Measurements from ENCODE around the gene ZNF66.
"Not testable (repeated sequence)": the region's sequence is repeated elsewhere in the genome, so short reads cannot be mapped to it uniquely, and the experiment has no call there.

ZNF66 gene

GRCh38 chr19:20776083-20777076 lies at the start of gene ZNF66:
ZNF66 (plus strand) TSS chr19:20776304; CDS start chr19:20776448, 144 bp downstream.
- H3K36me3 ChIP-seq (ENCODE audit: control insufficient read depth, insufficient read depth, low read length): no peaks in the 10 kb centered on the region
- no peaks in the 10 kb centered on the region for H3K9me3 ChIP-seq (ENCODE audit: control insufficient read depth, low read length)
- TF ChIP-seq CTCF (IDR thresholded peaks at IDR 0.05): no peak
- H3K4me2 ChIP-seq (ENCODE audit: low read length): peak within 1 kb of the TSS; percentile 94
- no peak within 1 kb of the TSS for H3K9ac ChIP-seq
- H3K4me3 ChIP-seq (ENCODE audit: low read depth, low read length): peak within 1 kb of the TSS; percentile 89
- H3K4me1 ChIP-seq: no peaks in the 10 kb centered on the region
- H3K27me3 ChIP-seq (ENCODE audit: control insufficient read depth, insufficient read depth, low read length): no peaks in the 10 kb centered on the region
- H3K79me2 ChIP-seq: no peaks in the 10 kb centered on the region
- no peak within 1 kb of the TSS for H3K27ac ChIP-seq
- peak within 1 kb of the TSS; percentile 85 for H2AFZ ChIP-seq

DNA sequence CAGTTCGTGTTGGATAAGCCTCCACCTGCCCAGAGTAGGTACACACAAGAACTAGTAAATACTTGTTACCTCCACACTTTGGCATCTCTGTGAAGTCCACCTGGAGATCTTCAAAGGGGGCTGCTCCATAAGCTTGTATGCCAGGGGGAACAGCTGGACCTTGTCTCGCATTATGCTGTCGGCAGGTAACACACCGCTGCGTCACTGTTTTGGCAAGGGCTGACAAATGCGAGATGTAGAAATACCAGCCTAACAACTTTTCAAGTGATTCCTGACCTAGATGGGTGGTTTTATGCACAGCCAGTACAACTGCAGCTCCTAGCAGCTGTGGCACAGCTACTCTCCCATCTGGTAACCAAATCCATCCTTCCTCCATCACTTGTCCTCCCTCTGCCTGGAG lies 25.9 kb upstream of the ZNF66 start:
- not testable (repeated sequence) for H3K9me3 ChIP-seq (ENCODE audit: control insufficient read depth, low read length); H3K4me1 ChIP-seq; H3K9ac ChIP-seq; H3K79me2 ChIP-seq; H3K27me3 ChIP-seq (ENCODE audit: control insufficient read depth, insufficient read depth, low read length); H2AFZ ChIP-seq; H3K27ac ChIP-seq; H3K4me2 ChIP-seq (ENCODE audit: low read length); H3K36me3 ChIP-seq (ENCODE audit: control insufficient read depth, insufficient read depth, low read length)
- peak overlapping the region; percentile 34 for H3K4me3 ChIP-seq (ENCODE audit: low read depth, low read length)

- H3K27me3 ChIP-seq (ENCODE audit: control insufficient read depth, insufficient read depth, low read length); H3K4me1 ChIP-seq; H3K79me2 ChIP-seq; H3K9ac ChIP-seq; H2AFZ ChIP-seq; H3K27ac ChIP-seq; H3K9me3 ChIP-seq (ENCODE audit: control insufficient read depth, low read length); H3K36me3 ChIP-seq (ENCODE audit: control insufficient read depth, insufficient read depth, low read length); H3K4me3 ChIP-seq (ENCODE audit: low read depth, low read length); H3K4me2 ChIP-seq (ENCODE audit: low read length): not testable (repeated sequence)
Observed at GRCh38 chr19:20752291-20752690, 23.8 kb upstream of the ZNF66 start.

- H3K27me3 ChIP-seq (ENCODE audit: control insufficient read depth, insufficient read depth, low read length); H3K36me3 ChIP-seq (ENCODE audit: control insufficient read depth, insufficient read depth, low read length); H3K4me2 ChIP-seq (ENCODE audit: low read length); H3K27ac ChIP-seq; H3K9me3 ChIP-seq (ENCODE audit: control insufficient read depth, low read length); H3K79me2 ChIP-seq; H3K4me3 ChIP-seq (ENCODE audit: low read depth, low read length); H3K9ac ChIP-seq; H2AFZ ChIP-seq; H3K4me1 ChIP-seq: not testable (repeated sequence)
Observed at GRCh38 chr19:20769225-20769736, 6.8 kb upstream of the ZNF66 start.

- TF ChIP-seq CTCF (IDR thresholded peaks at IDR 0.05): no peak
- H3K9ac ChIP-seq: no peak overlapping the region
- H3K9me3 ChIP-seq (ENCODE audit: control insufficient read depth, low read length): no peaks in the 10 kb centered on the region
- H3K36me3 ChIP-seq (ENCODE audit: control insufficient read depth, insufficient read depth, low read length): no peaks in the 10 kb centered on the region
- no peak overlapping the region for H3K27ac ChIP-seq
- H3K4me1 ChIP-seq: no peaks in the 10 kb centered on the region
- H3K4me3 ChIP-seq (ENCODE audit: low read depth, low read length): no peak overlapping the region
- no peaks in the 10 kb centered on the region for H3K27me3 ChIP-seq (ENCODE audit: control insufficient read depth, insufficient read depth, low read length)
- H3K4me2 ChIP-seq (ENCODE audit: low read length): no peak overlapping the region
- no peaks in the 10 kb centered on the region for H3K79me2 ChIP-seq
- H2AFZ ChIP-seq: no peak overlapping the region
Observed at GRCh38 chr19:20787786-20788185, 11.7 kb downstream of the ZNF66 start.

- Histone ChIP-seq H3K9me3 (ENCODE audit: control insufficient read depth, low read length) (no peaks in the 10 kb centered on the region), H3K27me3 (ENCODE audit: control insufficient read depth, insufficient read depth, low read length) (no peaks in the 10 kb centered on the region), H3K36me3 (ENCODE audit: control insufficient read depth, insufficient read depth, low read length) (no peaks in the 10 kb centered on the region), H2AFZ (no peak overlapping the region), H3K9ac (no peak overlapping the region), H3K79me2 (no peaks in the 10 kb centered on the region), H3K4me2 (ENCODE audit: low read length) (no peak overlapping the region), H3K27ac (no peak overlapping the region), H3K4me1 (no peaks in the 10 kb centered on the region), H3K4me3 (ENCODE audit: low read depth, low read length) (no peak overlapping the region)
- TF ChIP-seq CTCF (IDR thresholded peaks at IDR 0.05): no peak
Observed at GRCh38 chr19:20791806-20792205, 15.7 kb downstream of the ZNF66 start.

GRCh38 chr19:20806311-20807262 lies 30.5 kb downstream of the ZNF66 start:
- H3K27ac ChIP-seq; H2AFZ ChIP-seq; H3K4me1 ChIP-seq; H3K9ac ChIP-seq; H3K79me2 ChIP-seq; H3K27me3 ChIP-seq (ENCODE audit: control insufficient read depth, insufficient read depth, low read length); H3K36me3 ChIP-seq (ENCODE audit: control insufficient read depth, insufficient read depth, low read length); H3K4me3 ChIP-seq (ENCODE audit: low read depth, low read length); H3K4me2 ChIP-seq (ENCODE audit: low read length); H3K9me3 ChIP-seq (ENCODE audit: control insufficient read depth, low read length): not testable (repeated sequence)

All from parathyroid adenoma (tissue), 2 donors.